ENCODE measurements around the gene ATP1B4.

- no peak for TF ChIP-seq ATF2 (IDR thresholded peaks at IDR 0.05; ENCODE audit: low read length)
- TF ChIP-seq TAF1 (IDR thresholded peaks at IDR 0.05; ENCODE audit: low read depth, low read length) = no peak
- no peak for TF ChIP-seq KDM5A (IDR thresholded peaks at IDR 0.05; ENCODE audit: low read length)
- TF ChIP-seq EP300 (IDR thresholded peaks at IDR 0.05; ENCODE audit: borderline replicate concordance in 1 of 2, low read depth in 2 of 2, low read length in 2 of 2) = no peak
Observed at GRCh38 chrX:120361764-120362305, at the start of gene ATP1B4.
